CD4-positive, alpha-beta T cell (primary cell): Measurements from ENCODE around the gene SNX30. TPM values are rescaled to one million over a fixed set of nuclear protein-coding genes. Genes with fewer than 3 reads are reported as not detected.

ENCODE experiments used
- ATAC-seq: fragments of 200-7000 bp; cut with Tn5 transposase; one replicate; pipeline ENCODE4 v1.10.0; 2022; ENCODE audit warnings: mild to moderate bottlenecking; ENCODE audit not compliant: poor library complexity
- CTCF ChIA-PET: fragments of 350-600 bp; sonication (Branson Sonifier 250); formaldehyde crosslinking; loops from one replicate; lab custom pipeline; 2021; ENCODE audit warnings: antibody characterized with exemption, inconsistent platforms; lab: Charles Lee
- POLR2A ChIA-PET: fragments of 350-600 bp; sonication (Branson Sonifier 250); formaldehyde crosslinking; loops from one replicate; lab custom pipeline; 2021; ENCODE audit warnings: antibody characterized with exemption, inconsistent platforms; lab: Charles Lee
- DNase-seq, 14 experiments: peaks; one replicate each; pipeline ENCODE4 v3.0.0-alpha.2; 2013 to 2020; ENCODE audit warnings: mixed read lengths in 2 of 14
- H3K27ac ChIP-seq, 2 donors: one replicate each; pipeline versions ENCODE4 v1.5.1 to v1.7.0; 2013; ENCODE audit warnings: low read length in 2 of 2, low read depth in 1 of 2, mild to moderate bottlenecking in 1 of 2
- H3K27me3 ChIP-seq, 2 experiments: 1 replicate in 1 of 2; 2 replicates in 1 of 2; pipeline versions ENCODE4 v1.6.1 to v1.7.0; 2013; ENCODE audit warnings: low read length in 2 of 2, control low read depth in 1 of 2, mild to moderate bottlenecking in 1 of 2, moderate library complexity in 1 of 2; ENCODE audit not compliant: insufficient read depth in 2 of 2, control insufficient read depth in 1 of 2
- H3K36me3 ChIP-seq: one replicate; pipeline ENCODE4 v1.6.1; 2013; ENCODE audit warnings: low read length, control low read depth; ENCODE audit not compliant: insufficient read depth
- H3K4me1 ChIP-seq: one replicate; pipeline ENCODE4 v1.6.1; 2013; ENCODE audit warnings: low read length, control low read depth; ENCODE audit not compliant: insufficient read depth
- H3K4me3 ChIP-seq: one replicate; pipeline ENCODE4 v1.5.1; 2013; ENCODE audit warnings: mild to moderate bottlenecking, low read length, moderate library complexity
- H3K9me3 ChIP-seq, 2 experiments: 1 replicate in 1 of 2; 2 replicates in 1 of 2; pipeline versions ENCODE4 v1.6.1 to v1.7.0; 2013; ENCODE audit warnings: low read length in 2 of 2, mild to moderate bottlenecking in 2 of 2, control low read depth in 1 of 2, moderate library complexity in 1 of 2; ENCODE audit not compliant: control insufficient read depth in 1 of 2, insufficient read depth in 1 of 2
- H3K27ac Mint-ChIP-seq: one replicate; pipeline ENCODE4 v1.8.0; 2020; ENCODE audit warnings: mixed read lengths
- H3K27me3 Mint-ChIP-seq: one replicate; pipeline ENCODE4 v1.8.0; 2021; ENCODE audit warnings: mixed read lengths
- H3K36me3 Mint-ChIP-seq: one replicate; pipeline ENCODE4 v1.8.0; 2021; ENCODE audit warnings: low read depth, mixed read lengths
- H3K4me1 Mint-ChIP-seq: one replicate; pipeline ENCODE4 v1.8.0; 2021; ENCODE audit warnings: low read depth, mixed read lengths
- H3K4me3 Mint-ChIP-seq: one replicate; pipeline ENCODE4 v1.8.0; 2020; ENCODE audit warnings: mild to moderate bottlenecking, mixed read lengths
- H3K9me3 Mint-ChIP-seq: one replicate; pipeline ENCODE4 v1.8.0; 2020; ENCODE audit warnings: mixed read lengths
- CTCF ChIP-seq: fragments of 200-600 bp; IDR thresholded peaks from one replicate; pipeline ENCODE4 v1.8.0; 2022; ENCODE audit warnings: antibody characterized with exemption, mild to moderate bottlenecking
- intact Hi-C, 2 experiments: fragments of 100-400 bp; cut with DNase I in 1 of 2; cut with micrococcal nuclease in 1 of 2; formaldehyde crosslinking; loops; one replicate each; pipeline versions ENCODE4 v1.15.1 to v1.9.0; 2023 to 2025; cut with DNase I, micrococcal nuclease
- total RNA-seq, 174 experiments: library from RNA in 2 of 174; stranded (reverse) in 2 of 174; gene quantifications; one replicate each; pipeline ENCODE4 v1.2.3 and lab custom pipeline; 2021 to 2026

Gene SNX30
- total RNA-seq, 2 experiments from 2014 or later = 5.2 to 5.8 TPM

- ChIA-PET CTCF (interaction anchor here (0.6 to 1.5 kb wide), 16 partner anchors 8 to 695 kb away, joined by 3 to 16 read pairs (median 3); partner anchors contain the start of genes INIP and SNX30), POLR2A (interaction anchor here (1.1 kb wide), 1 partner anchor 75 kb away, joined by 8 read pairs; the partner anchor contains the start of gene INIP)
- intact Hi-C loops = loop anchor here (1.0 to 10.0 kb wide), 11 partner anchors 41 to 1031 kb away; partner anchors contain the start of genes INIP (in 2 of the 2), HSDL2 (in 1 of the 2) and SNX30 (in 1 of the 2)
- H3K27ac Mint-ChIP-seq = no peak overlapping the region
- no peaks in the 10 kb centered on the region for H3K27me3 Mint-ChIP-seq
- no peak overlapping the region for H3K27ac ChIP-seq
- ATAC-seq = peak; percentile 93
- no peak overlapping the region for H3K4me3 Mint-ChIP-seq
- H3K9me3 Mint-ChIP-seq = no peaks in the 10 kb centered on the region
- H3K4me1 ChIP-seq = peaks cover 5% of the 10 kb centered on the region
- no peaks in the 10 kb centered on the region for H3K27me3 ChIP-seq
- no peaks in the 10 kb centered on the region for H3K9me3 ChIP-seq
- H3K4me1 Mint-ChIP-seq = peaks cover 17% of the 10 kb centered on the region
- H3K36me3 ChIP-seq = no peaks in the 10 kb centered on the region
- H3K36me3 Mint-ChIP-seq = no peaks in the 10 kb centered on the region
- peak; percentile 68 to 87 (median 79) for DNase-seq
- no peak overlapping the region for H3K4me3 ChIP-seq
- peak; percentile 75 for TF ChIP-seq CTCF
Measured at GRCh38 chr9:112793213-112793810, 42.8 kb downstream of the SNX30 start.

GRCh38 chr9:112794731-112795130 lies 44.2 kb downstream of the SNX30 start:
- H3K4me3 Mint-ChIP-seq = no peak overlapping the region
- Histone ChIP-seq H3K36me3 (no peaks in the 10 kb centered on the region), H3K4me3 (no peak overlapping the region), H3K27ac (no peak overlapping the region), H3K4me1 (peaks cover 5% of the 10 kb centered on the region), H3K27me3 (no peaks in the 10 kb centered on the region), H3K9me3 (no peaks in the 10 kb centered on the region)
- H3K4me1 Mint-ChIP-seq = peaks cover 9% of the 10 kb centered on the region
- no peaks in the 10 kb centered on the region for H3K36me3 Mint-ChIP-seq
- H3K9me3 Mint-ChIP-seq = no peaks in the 10 kb centered on the region
- ATAC-seq (no peak), DNase-seq (no peak)
- H3K27ac Mint-ChIP-seq = no peak overlapping the region
- ChIA-PET CTCF (no interaction called here), POLR2A (no interaction called here)
- intact Hi-C loops = loop anchor here (5.0 to 10.0 kb wide), 9 partner anchors 42 to 1032 kb away; partner anchors contain the start of genes HSDL2 (in 1 of the 2), INIP (in 1 of the 2) and SNX30 (in 1 of the 2)
- TF ChIP-seq CTCF = no peak
- no peaks in the 10 kb centered on the region for H3K27me3 Mint-ChIP-seq

- Histone ChIP-seq H3K36me3 (no peaks in the 10 kb centered on the region), H3K27ac (no peak overlapping the region), H3K9me3 (no peaks in the 10 kb centered on the region), H3K4me3 (no peak overlapping the region), H3K27me3 (no peaks in the 10 kb centered on the region), H3K4me1 (peaks cover 5% of the 10 kb centered on the region)
- Mint-ChIP-seq H3K36me3 (no peaks in the 10 kb centered on the region), H3K27ac (no peak overlapping the region), H3K27me3 (no peaks in the 10 kb centered on the region), H3K9me3 (no peaks in the 10 kb centered on the region), H3K4me3 (no peak overlapping the region), H3K4me1 (peaks cover 6% of the 10 kb centered on the region)
- DNase-seq = no peak
- TF ChIP-seq CTCF = no peak
- no peak for ATAC-seq
- ChIA-PET CTCF (interaction anchor here (0.5 kb wide), 1 partner anchor 39 kb away, joined by 3 read pairs; no protein-coding TSS in a partner anchor), POLR2A (no interaction called here)
- intact Hi-C loops = loop anchor here (10.0 kb wide), 3 partner anchors 411 to 681 kb away; partner anchors contain the start of gene HSDL2 (in 1 of the 2)
Measured at GRCh38 chr9:112795921-112796320, 45.4 kb downstream of the SNX30 start.
